ENCODE results near the gene GLT8D2.
"Not testable (repeated sequence)": the region's sequence is repeated elsewhere in the genome, so short reads cannot be mapped to it uniquely, and the experiment has no call there.

The GLT8D2 gene

GRCh38 chr12:104049278-104049902 lies 597 bp downstream of the GLT8D2 start:
- no peak for DNase-seq

- no peak for DNase-seq
Observed at GRCh38 chr12:104048811-104049210, 1.2 kb downstream of the GLT8D2 start.

GRCh38 chr12:104048162-104048561 lies 1.8 kb downstream of the GLT8D2 start:
- no peak for DNase-seq

DNA sequence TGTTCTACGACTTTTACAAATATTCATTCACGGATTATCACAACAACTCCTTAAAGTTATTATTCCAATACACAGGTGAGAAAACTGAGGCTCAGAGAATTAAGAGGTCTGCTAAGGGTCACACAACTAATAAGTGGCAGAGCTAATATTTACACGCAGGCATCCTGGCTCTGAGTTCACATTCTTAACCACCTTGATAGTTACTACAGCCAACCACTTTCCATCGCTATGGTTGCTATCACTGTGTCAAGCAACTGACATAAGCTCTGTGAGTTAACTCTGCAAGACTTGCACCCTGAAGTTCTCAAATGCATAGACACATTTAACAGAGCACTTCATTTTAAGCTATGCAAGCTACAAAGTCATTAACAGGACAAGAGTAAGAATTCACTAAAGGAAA lies 3.7 kb downstream of the GLT8D2 start:
- DNase-seq = no peak

DNA sequence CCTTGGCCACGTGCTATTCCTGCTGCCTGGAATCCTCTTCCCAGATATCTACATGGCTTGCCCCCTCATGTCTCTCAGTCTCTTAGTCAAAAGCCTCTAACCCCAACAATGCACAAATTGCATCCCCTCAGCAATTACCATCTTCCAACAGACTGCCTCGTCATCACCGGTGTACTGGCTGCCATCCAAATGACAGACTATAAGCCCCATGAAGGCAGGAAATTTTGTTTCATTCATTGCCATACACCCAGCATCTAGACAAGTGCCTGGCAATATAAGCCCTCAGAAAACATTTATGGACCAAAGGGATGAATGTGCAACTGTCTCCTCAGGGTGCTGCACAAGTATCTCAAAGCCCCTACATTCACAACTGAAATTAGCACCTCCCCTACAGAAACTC lies 5.8 kb downstream of the GLT8D2 start:
- no peak for DNase-seq

DNA sequence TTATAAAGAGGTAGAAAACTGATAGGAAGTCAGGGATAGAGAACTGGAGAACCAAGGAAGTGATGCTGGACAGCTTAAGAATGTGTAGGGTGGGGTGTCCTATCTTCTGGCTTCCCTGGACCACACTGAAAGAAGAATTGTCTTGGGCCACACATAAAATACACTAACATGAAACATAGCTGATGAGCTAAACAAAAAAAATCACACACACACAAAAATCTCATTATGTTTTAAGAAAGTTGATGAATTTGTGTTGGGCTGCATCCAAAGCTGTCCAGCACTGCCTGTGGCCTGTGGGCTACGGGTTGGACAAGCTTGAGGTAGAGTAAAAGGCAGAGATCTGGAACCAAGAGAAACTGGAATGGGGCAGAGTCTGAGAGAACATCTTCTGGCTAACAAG lies 7.4 kb downstream of the GLT8D2 start:
- DNase-seq = no peak

- DNase-seq = not testable (repeated sequence)
Observed at GRCh38 chr12:104039769-104040168, 10.2 kb downstream of the GLT8D2 start.

GRCh38 chr12:104036143-104036542 lies 13.8 kb downstream of the GLT8D2 start:
- DNase-seq = not testable (repeated sequence)

DNA sequence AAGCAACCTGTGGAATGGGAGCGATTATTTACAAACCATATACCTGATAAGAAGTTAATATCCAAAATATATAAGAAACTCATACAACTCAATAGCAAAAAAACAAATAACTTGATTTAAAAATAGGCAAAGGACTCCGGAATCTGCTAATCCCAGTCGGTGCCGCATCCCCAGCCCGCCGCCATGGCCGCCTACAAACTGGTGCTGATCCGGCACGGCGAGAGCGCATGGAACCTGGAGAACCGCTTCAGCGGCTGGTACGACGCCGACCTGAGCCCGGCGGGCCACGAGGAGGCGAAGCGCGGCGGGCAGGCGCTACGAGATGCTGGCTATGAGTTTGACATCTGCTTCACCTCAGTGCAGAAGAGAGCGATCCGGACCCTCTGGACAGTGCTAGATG lies 19.4 kb downstream of the GLT8D2 start:
- DNase-seq = not testable (repeated sequence)

DNA sequence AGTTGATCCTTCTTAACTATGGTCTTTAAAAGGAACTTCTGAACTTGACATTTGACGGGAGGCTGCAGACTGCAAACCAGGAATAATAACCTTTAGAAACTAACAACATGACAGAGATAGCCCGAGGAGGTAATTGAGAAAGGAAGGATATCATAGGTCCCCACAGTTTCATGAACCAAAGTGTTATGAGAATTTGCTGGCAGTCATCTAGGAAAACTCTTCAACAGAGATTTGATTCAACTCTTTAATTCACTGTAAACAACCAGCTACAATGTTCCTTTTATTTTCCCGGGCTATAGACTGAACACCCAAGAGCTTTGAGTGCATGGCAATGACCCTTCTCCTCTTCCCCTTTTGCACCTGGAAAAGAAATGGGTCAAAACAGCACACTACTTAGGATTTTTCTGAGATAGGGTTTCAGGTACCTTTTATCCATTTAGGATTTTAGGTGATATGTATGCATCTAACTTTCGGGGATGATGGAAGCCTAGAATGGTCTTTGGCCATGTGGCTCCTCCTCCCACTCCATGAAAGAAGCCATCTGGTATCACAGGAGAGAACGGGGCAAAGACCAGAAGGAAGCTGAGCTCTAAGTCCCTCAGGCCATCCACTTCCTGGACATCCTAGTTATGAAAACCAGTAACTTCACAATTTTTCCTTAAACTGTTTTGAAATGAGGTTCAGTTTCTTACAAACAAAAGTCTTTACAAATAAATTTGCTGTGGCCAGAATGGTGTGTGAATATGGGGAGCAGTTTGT lies 23.0 kb downstream of the GLT8D2 start:
- DNase-seq = no peak

GRCh38 chr12:104025771-104026170 lies 24.2 kb downstream of the GLT8D2 start:
- no peak for DNase-seq

GRCh38 chr12:104024348-104024747 lies 25.6 kb downstream of the GLT8D2 start:
- no peak for DNase-seq

DNA sequence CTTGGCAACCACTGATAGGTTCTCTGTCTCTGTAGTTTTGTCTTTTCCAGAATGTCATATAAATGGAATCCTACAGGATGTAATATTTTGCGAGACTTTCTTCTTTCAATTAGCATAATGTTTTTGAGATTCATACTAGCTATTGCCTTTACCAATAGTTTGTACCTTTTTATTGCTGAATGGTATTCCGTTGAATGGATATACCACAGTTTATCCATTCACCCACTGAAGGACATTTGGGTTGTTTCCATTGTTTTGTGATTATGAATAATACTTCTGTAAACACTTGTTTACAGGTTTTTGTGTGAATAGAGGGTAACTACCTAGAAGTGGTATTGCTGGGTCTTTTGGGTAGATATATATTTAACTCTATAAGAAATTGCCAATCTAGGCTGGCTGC lies 26.3 kb downstream of the GLT8D2 start:
- DNase-seq = no peak

DNA sequence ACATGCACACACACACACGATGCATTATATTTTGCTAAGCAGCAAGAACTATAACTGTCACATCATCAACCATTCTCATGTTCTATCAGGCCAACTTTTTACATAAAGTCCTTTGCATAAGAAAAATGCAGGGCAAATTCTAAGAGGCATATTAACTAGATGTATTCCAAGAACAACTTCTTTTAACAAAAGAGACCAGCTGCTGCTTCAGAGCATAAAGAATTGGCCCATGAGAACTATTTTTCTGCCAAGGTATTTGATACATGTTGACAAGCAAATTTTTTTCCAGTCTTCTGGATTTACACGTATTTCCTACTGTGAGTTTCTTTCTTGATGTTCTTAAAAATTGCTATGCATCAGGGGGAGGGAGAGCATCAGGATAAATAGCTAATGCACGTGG lies 27.2 kb downstream of the GLT8D2 start:
- DNase-seq = no peak

GRCh38 chr12:104021862-104022261 lies 28.1 kb downstream of the GLT8D2 start:
- not testable (repeated sequence) for DNase-seq

DNA sequence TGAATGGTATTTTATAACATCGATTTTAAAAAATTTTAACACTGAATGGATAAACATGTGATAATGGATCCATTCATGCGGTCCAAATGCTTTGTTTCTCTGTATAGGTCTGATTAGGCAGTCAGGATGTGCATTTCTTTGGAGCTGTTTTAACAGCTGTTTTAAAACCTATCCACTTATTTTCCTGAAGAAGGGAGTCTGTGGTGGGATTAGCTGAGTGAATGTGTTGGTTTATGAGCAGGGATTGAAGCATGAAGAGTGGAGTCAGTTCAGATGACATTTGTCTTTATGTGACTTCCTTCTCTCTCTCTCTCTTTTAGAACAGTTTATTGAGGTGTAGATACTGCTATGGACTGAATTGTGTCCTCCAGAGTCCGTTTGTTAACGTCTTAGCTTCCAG lies 37.7 kb downstream of the GLT8D2 start:
- DNase-seq = no peak

GRCh38 chr12:104011253-104011652 lies 38.7 kb downstream of the GLT8D2 start:
- DNase-seq = no peak

- DNase-seq = no peak
Observed at GRCh38 chr12:104010606-104011169, 39.3 kb downstream of the GLT8D2 start.

- DNase-seq = no peak
Observed at GRCh38 chr12:104010121-104010520, 39.9 kb downstream of the GLT8D2 start.

- DNase-seq = no peak
Observed at GRCh38 chr12:104006929-104007328, 43.1 kb downstream of the GLT8D2 start.

- no peak for DNase-seq
Observed at GRCh38 chr12:104003596-104003995, 46.4 kb downstream of the GLT8D2 start.

DNA sequence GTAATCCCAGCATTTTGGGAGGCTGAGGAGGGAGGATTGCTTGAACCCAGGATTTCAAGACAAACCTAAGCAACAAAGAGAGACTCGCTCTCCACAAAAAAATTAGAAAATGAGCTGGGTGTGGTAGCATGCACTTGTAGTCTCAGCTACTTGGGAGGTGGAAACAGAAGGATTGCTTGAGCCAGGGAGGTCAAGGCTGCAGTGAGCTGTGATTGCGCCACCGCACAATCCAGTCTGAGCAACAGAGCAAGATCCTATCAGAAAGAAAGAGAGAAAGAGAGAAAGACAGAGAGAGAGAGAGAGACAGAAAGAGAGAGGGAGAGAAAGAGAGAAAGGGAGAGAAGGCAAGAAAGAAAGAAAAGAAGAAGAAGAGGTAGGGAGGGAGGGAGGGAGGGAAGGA lies 47.3 kb downstream of the GLT8D2 start:
- no peak for DNase-seq

GRCh38 chr12:104000807-104001434 lies 49.1 kb downstream of the GLT8D2 start:
- DNase-seq = no peak

- no peak for DNase-seq
Observed at GRCh38 chr12:103998976-103999375, 51.0 kb downstream of the GLT8D2 start.

All from 8988T (cell line).